Right lobe of liver (tissue), 4 donors: ENCODE data around the gene TBCEL.

ENCODE experiments used
- POLR2A ChIP-seq: fragments of 450-650 bp; IDR thresholded peaks from one replicate; pipeline ENCODE4 v1.6.1; 2017; ENCODE audit warnings: antibody characterized with exemption, mild to moderate bottlenecking
- TF ChIP-seq, protein P1 (sequence below), 4 donors: fragments of 200-600 bp in 3 of 4; fragments of 450-650 bp in 1 of 4; IDR thresholded peaks; one replicate each; pipeline versions ENCODE4 v1.5.1 to v1.8.0; 2016 to 2022; ENCODE audit warnings: antibody characterized with exemption in 4 of 4, mild to moderate bottlenecking in 2 of 4
- donor health status: DM: no; HTN: no; CAD: no.
- donor health status: DM: no; HTN: no; CAD: no.
- donor health status: DM: no; HTN: yes; CAD: no.

DNA sequence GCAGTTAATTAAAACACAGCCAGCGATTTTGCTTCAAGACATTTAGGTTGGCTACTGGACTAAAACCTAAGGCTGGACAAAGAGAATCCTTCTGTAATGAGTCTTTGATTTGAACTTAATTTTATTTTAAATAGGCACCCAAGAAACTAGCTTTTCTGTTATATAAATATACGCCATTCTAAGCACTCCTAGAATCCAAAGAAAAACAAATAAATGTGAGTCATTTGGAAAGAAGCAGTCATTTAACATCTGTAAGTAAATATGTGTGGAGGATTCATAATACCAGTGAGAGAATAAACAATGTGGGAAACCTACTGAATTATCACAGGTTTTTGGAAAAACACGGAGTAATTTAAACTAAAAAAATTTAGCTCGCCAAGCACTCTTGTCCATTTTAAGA is 76.0 kb downstream of the TBCEL start:
- TF ChIP-seq, protein P1, sequence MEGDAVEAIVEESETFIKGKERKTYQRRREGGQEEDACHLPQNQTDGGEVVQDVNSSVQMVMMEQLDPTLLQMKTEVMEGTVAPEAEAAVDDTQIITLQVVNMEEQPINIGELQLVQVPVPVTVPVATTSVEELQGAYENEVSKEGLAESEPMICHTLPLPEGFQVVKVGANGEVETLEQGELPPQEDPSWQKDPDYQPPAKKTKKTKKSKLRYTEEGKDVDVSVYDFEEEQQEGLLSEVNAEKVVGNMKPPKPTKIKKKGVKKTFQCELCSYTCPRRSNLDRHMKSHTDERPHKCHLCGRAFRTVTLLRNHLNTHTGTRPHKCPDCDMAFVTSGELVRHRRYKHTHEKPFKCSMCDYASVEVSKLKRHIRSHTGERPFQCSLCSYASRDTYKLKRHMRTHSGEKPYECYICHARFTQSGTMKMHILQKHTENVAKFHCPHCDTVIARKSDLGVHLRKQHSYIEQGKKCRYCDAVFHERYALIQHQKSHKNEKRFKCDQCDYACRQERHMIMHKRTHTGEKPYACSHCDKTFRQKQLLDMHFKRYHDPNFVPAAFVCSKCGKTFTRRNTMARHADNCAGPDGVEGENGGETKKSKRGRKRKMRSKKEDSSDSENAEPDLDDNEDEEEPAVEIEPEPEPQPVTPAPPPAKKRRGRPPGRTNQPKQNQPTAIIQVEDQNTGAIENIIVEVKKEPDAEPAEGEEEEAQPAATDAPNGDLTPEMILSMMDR (IDR thresholded peaks at IDR 0.05): no peak
- TF ChIP-seq POLR2A: no peak
